GM12891 (cell line): ENCODE results near the gene SCARB1.

Experiments used
- DNase-seq: peaks from one replicate; pipeline ENCODE4 v3.0.0; 2011; ENCODE audit warnings: low spot score; ENCODE audit not compliant: insufficient read length
- FAIRE-seq: peaks from 2 replicates; lab custom pipeline; 2011; peaks lifted over from hg19 to GRCh38; lab: Jason Lieb, UNC
- PAX5 ChIP-seq: IDR thresholded peaks from 2 replicates; pipeline ENCODE4 v1.6.1; 2011; ENCODE audit warnings: low read length, moderate library complexity, mild to moderate bottlenecking; ENCODE audit not compliant: insufficient read depth, severe bottlenecking
- POLR2A ChIP-seq: IDR thresholded peaks from 2 replicates; pipeline ENCODE4 v1.6.1; 2011; ENCODE audit warnings: low read depth, low read length, control low read depth
- POLR2AphosphoS5 ChIP-seq: IDR thresholded peaks from 2 replicates; pipeline ENCODE4 v1.6.1; 2011; ENCODE audit warnings: low read depth, low read length, control low read depth
- POU2F2 ChIP-seq: IDR thresholded peaks from 2 replicates; pipeline ENCODE4 v1.6.1; 2011; ENCODE audit warnings: low read depth, mild to moderate bottlenecking, control low read depth, low read length, moderate library complexity
- SPI1 ChIP-seq: IDR thresholded peaks from 2 replicates; pipeline ENCODE4 v1.6.1; 2011; ENCODE audit warnings: low read depth, low read length, control low read depth
- TAF1 ChIP-seq: IDR thresholded peaks from 2 replicates; pipeline ENCODE4 v1.6.1; 2011; ENCODE audit warnings: low read depth, low read length, control low read depth

Gene SCARB1

DNA sequence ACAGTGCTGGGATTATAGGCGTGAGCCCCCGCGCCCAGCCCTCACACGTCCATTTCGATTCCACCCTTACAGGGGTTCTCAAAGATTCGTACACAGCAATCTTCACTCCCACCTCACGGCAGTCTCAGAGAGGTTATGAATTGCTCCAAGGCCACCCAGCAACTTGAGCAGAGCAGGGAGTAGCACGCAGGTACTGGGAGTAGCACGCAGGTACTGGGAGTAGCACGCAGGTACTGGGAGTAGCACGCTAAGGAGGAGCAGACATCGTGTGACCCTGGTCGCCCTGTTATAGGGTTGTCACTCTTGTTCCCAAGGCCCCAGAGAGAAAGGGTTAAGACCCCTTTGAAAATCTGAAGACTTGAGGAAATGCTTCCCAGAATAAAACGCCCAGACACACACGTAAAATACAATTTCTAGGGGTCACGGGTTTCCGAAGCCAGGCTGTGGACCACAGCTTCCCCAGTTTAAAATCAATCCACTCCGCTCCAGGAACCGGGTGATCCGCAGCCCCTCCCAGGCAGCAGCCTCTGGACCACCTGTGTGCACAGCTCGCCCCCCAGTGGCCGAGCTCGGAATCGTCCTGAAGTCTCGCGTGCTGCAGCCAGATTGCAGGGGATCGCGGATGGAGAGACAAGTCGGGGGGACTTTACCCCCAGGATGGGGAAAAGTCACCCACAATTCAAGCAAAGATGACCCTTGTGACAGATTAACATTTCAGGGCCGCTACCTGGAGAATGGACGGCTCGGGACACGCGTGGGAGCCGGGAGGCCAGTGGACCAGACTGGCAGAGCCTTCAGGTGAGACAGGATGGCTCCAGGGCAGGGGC, 92.0 kb downstream of the SCARB1 start:
- no peak; the same call in 1 of the 2 replicates for TF ChIP-seq POU2F2
- TF ChIP-seq PAX5: no peak
- no peak for TF ChIP-seq SPI1
- no peak for TF ChIP-seq POLR2AphosphoS5
- peak; percentile 34; the same call in 1 of the 2 replicates for TF ChIP-seq TAF1
- no peak for TF ChIP-seq POLR2A
- FAIRE-seq (peak; percentile 85), DNase-seq (peak; percentile 63)

DNA sequence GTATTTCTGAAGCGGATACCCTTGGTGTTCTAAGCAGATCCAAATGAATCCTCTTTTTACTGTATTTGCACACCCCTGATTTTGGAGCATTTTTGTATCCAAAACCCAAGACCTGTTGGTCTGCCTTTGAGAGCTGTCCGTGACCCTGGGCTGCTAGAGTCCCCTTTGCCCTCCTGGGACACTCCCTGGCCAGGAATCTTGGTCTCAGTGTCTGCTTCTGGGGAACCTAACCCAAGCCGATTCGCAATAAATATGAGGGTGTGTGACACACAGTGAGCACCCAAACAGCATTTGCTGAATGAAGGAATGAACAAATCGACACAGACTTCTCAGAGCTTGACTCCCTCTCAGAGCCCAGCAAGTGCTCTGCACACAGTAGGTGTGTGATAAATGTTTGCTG, 92.9 kb downstream of the SCARB1 start:
- DNase-seq (no peak), FAIRE-seq (no peak)
- no peak for TF ChIP-seq POU2F2
- no peak for TF ChIP-seq PAX5
- no peak for TF ChIP-seq TAF1
- no peak for TF ChIP-seq POLR2AphosphoS5
- no peak for TF ChIP-seq POLR2A
- no peak for TF ChIP-seq SPI1

DNA sequence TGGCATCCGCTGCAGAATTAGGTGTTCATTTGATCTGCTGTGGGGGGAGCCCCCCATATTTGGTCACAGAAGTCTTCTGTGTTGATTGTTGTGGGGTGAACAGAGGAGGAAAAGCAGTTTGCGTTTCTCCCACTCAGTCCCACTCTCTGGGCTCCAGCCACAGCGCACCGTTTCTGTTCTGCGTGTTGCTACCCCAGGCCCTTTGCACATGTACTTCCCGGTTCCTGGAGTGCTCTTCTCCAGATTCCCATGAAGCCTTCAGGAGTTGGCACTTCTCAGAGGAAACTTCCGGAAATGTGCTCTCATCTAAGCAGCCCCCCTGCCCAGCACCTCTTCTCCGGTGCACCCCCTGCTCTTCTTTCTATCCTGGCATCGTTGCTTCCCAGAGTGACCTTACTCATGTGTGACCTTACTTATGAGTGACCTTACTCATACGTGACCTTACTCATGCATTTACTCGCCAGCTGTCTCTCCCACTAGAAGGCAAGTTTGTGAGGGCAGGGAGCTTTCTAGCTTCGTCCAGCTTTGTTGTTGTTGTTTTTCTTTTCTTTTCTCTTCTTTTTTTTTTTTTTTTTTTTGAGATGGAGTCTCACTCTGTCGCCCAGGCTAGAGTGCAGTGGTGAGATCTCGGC, 93.7 kb downstream of the SCARB1 start:
- FAIRE-seq: no peak
- no peak for TF ChIP-seq PAX5
- TF ChIP-seq TAF1: no peak
- no peak for TF ChIP-seq POLR2AphosphoS5
- TF ChIP-seq POLR2A: no peak
- TF ChIP-seq SPI1: no peak
- TF ChIP-seq POU2F2: no peak
- no peak for DNase-seq

DNA sequence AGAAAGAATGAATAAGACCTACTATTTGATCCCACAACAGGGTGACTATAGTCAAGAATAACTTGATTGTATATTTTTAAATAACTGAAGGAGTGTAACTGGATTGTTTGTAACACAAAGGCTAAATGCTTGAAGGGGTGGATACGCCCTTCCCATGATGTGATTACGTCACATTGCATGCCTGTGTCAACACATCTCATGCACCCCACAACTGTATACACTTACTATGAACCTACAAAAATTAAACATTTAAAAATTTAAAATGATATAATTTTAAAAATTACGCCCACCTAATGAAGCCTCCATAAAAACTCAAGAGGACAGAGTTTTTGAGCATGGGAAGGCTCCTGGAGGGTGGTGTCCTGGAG, 94.5 kb downstream of the SCARB1 start:
- TF ChIP-seq POLR2AphosphoS5 (no peak), SPI1 (no peak)
- no peak for DNase-seq
- no peak for FAIRE-seq

DNA sequence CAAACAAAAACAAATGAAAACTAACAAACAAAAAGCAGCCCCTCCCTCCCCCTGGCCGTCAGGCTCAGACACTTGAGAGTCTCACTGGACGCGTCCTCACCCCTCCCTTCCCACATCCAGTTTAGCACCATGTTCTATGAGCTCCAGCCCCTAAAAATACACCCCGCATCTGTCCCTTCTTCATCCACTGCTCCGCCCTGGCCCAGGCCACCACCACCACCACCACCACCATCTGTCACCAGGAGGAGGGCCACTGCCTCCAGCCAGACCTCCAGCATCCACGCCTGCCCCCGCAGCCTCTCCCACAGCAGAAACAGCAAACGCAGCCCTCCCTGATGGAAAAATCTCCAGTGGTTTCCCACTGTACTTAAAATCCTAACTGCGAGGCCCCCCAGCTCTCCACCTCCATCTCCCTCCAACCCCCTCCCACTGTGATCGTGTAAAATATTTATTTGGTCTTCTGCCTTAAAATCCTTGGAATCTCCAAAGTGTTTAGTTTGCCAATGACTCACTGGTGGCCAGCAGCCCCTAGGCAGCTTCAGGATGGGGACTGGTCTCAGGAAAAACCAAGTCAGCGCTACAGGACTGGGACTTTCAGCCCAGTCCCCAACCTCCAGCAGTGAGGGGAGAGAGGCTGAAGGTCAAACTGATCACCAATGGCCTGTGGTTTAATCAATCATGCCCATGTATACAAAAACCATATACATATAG, 95.1 kb downstream of the SCARB1 start:
- TF ChIP-seq TAF1 (no peak), SPI1 (no peak), POLR2A (no peak), POU2F2 (no peak), POLR2AphosphoS5 (no peak), PAX5 (no peak)
- DNase-seq (no peak), FAIRE-seq (no peak)

DNA sequence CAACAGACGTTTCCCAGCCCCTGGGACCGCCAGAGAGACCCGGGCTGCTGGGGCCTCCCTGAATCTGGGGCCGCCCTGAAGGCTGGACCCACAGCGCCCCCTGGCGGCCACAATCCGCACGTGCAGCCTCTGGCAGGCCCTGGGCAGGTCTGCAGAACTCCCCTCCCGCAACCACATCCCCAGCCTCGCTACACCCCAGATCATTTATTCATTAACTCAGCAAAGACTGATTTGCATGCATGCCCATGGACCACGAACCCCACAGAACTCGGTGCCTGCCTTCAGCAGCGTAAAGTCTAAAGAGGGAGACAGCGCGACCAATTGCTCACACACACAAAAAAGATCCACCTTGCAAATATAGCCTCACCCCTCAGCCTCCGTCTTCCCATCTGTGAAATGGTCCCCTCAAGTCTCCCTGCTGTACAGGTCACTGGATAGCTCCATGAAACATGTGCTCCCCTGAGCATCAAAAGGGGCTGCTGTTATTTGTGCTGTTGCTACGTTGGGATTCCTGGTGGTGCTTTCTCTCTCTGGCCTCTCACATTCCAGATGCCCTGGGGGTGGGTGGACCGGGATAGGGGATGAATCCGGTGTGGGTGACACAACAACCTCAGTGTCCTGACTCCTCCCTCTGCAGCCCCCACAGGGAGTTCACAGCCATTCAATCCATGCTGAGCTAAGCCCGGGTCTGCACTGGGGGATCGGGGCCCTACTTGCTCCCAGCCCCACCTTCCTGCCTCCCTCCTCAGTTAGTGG, 96.4 kb downstream of the SCARB1 start:
- FAIRE-seq (peak; percentile 91), DNase-seq (peak; percentile 86)
- TF ChIP-seq POLR2AphosphoS5 (no peak), TAF1 (no peak), PAX5 (no peak), POU2F2 (peak; percentile 94)

DNA sequence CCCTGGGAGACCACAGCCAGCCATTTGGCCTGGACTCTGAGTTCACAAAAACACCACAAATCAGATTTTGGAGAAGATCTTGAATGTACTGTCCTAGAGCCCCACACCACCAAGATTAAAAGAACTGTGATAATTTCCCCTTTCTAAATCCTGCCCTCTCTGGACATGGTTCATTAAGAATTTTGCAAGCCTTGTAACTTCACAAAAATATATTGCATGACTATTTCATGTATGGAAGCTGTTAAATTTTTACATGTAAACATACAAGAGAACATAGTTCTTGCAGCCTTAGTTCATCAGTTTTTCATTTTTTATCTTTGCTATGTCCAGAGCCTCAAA, 97.0 kb downstream of the SCARB1 start:
- FAIRE-seq (no peak), DNase-seq (no peak)
- TF ChIP-seq POU2F2 (no peak), POLR2A (no peak), SPI1 (no peak), TAF1 (no peak), PAX5 (no peak), POLR2AphosphoS5 (no peak)

DNA sequence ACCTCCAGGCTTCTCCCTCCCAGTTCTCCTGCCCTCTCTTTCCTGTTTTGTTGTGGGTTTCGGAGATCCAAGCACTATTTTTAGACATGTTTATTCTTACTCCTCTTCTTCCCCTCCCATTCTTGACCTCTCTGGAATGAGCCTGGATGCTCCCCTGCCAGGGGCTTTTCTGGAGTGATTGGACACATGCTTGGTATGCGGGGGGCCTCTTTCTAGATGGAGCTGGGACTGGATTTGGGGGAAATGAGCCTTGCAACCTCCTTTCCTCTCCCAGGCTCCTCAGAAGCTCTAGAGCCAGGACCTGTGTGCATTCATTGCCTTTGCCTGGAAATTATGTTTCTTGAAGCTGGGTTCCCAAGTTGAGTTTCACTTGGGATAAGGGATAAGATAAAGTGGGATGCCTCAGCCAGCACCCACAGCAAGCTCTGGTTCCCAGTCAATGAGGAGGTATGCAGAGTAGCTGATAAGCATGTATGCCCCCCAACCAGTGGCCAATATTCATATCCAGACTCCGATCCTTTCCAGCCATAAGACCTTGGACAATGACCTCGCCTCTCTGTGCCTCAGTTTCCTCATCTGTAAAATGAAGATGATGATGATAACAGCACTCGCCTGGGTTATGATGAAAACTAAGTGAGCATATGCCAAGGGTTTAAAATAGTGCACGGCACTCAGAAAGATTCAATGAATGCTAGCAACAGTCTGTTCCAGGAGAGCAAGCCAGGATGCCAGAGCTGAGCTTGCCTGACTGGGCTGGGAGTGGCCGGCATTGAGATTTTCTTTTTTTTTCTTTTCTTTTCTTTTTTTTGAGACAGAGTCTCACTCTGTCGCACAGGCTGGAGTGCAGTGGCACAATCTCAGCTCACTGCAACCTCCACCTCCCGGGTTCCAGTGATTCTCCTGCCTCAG, 97.8 kb downstream of the SCARB1 start:
- DNase-seq: no peak
- no peak for FAIRE-seq

More for the DNA sequence above, 97.8 kb downstream of the SCARB1 start:
- no peak for TF ChIP-seq POU2F2
- TF ChIP-seq SPI1: no peak
- no peak for TF ChIP-seq TAF1
- no peak for TF ChIP-seq PAX5
- TF ChIP-seq POLR2AphosphoS5: no peak
- TF ChIP-seq POLR2A: no peak
